WI38 (cell line): Measurements from ENCODE around the gene FRA10AC1.

Experiments
- H3K4me3 ChIP-seq: 2 replicates; pipeline ENCODE4 v1.5.1; 2011; ENCODE audit warnings: low read depth, mild to moderate bottlenecking, control low read depth, low read length
- CTCF ChIP-seq: IDR thresholded peaks from 2 replicates; pipeline ENCODE4 v1.5.1; 2012; ENCODE audit warnings: low read depth, mild to moderate bottlenecking, control low read depth, low read length

Gene FRA10AC1

GRCh38 chr10:93630625-93631557 lies 71.5 kb downstream of the FRA10AC1 start:
- TF ChIP-seq CTCF: no peak
- no peak overlapping the region for H3K4me3 ChIP-seq

DNA sequence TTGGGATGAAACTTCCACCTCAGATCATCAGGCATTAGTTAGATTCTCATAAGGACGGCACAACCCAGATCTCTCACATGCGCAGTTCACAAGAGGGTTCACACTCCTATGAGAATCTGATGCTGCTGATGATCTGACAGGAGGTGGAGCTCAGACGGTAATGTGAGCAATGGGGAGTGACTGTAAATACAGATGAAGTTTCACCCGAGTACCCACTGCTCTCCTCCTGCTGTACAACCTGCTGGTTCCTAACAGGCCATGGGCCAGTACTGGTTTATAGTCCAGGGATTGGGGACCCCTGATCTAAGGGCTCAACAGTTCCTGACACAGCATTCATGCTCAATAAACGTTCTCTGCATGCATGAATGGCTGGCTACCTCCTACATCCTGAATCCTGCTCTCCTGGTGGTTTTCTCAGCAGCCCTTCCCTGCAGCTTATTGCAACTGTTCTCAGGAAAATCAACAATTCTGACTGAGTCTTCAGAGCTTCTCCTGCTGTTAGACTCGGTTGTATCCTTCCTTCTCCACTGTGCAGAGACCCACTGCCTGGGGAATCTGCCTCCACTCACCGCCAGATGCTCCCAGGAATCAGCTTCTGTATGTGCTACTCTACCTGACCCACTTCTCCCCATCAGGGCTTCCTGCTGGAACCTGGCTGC lies 72.6 kb downstream of the FRA10AC1 start:
- H3K4me3 ChIP-seq: no peak overlapping the region
- no peak for TF ChIP-seq CTCF

- TF ChIP-seq CTCF: no peak
- no peak overlapping the region for H3K4me3 ChIP-seq
These were observed 73.5 kb downstream of the FRA10AC1 start for GRCh38 chr10:93628858-93629257.

DNA sequence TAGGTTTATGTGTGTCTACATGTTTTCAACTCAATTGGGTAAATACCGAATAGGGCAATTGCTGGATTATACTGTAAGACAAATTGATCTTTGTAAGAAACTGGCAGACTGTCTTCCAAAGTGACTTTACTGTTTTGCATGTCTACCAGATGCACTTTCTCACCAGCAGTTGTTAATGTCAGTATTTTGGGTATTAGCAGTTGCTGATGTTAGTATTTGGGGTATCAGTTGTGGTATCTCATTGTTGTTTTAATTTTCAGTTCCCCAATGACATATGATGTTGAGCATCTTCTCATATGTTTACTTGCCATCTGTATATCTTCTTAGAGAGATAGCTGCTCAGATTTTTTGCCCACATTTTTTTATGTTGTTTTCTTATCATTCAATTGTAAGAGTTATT lies 79.5 kb downstream of the FRA10AC1 start:
- H3K4me3 ChIP-seq: no peak overlapping the region
- TF ChIP-seq CTCF: no peak

DNA sequence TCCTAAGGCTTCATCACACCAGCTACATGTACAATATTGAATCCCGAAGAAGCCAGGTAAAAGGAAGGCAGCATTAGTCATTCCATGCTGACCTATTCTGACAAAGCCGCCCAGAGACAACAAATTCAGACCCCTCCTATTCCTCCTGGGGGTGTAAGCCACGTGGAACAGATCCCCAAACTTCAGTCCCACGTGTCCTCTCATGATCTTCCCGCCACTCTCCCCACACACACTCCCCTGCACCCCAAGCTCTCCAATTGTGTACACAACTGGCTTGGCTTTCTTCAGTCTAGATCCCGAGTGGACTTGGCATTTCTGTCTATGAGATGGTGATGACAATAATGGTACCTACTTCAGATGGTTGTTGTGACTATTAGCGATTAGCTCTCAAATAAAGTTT lies 81.5 kb downstream of the FRA10AC1 start:
- TF ChIP-seq CTCF: no peak
- no peak overlapping the region for H3K4me3 ChIP-seq
